Heart right ventricle (tissue), 16 donors: ENCODE data around the gene WDR18. TPM values are rescaled to one million over a fixed set of nuclear protein-coding genes. Genes with fewer than 3 reads are reported as not detected.

Experiments used
- ATAC-seq, 8 donors: fragments of 200-7000 bp; cut with Tn5 transposase; one replicate each; pipeline ENCODE4 v1.9.1; 2020; ENCODE audit warnings: mild to moderate bottlenecking in 8 of 8, moderate library complexity in 8 of 8, moderate number of reproducible peaks in 1 of 8
- DNase-seq, 2 donors: peaks; one replicate each; pipeline ENCODE4 v3.0.0-alpha.2; 2020
- H3K27ac ChIP-seq, 10 donors: fragments of 200-600 bp; sonication (generic) in 2 of 10; one replicate each; pipeline versions ENCODE4 v1.5.0 to v1.8.0; 2020 to 2022; ENCODE audit warnings: mild to moderate bottlenecking in 3 of 10
- H3K27me3 ChIP-seq, 7 donors: fragments of 200-600 bp; one replicate each; pipeline ENCODE4 v1.8.0; 2021 to 2022; ENCODE audit warnings: mild to moderate bottlenecking in 2 of 7
- H3K36me3 ChIP-seq, 9 donors: fragments of 200-600 bp; sonication (generic) in 1 of 9; one replicate each; pipeline versions ENCODE4 v1.5.0 to v1.8.0; 2020 to 2022; ENCODE audit warnings: mild to moderate bottlenecking in 2 of 9
- H3K4me1 ChIP-seq, 9 donors: fragments of 200-600 bp; sonication (generic) in 1 of 9; one replicate each; pipeline versions ENCODE4 v1.5.0 to v1.8.0; 2020 to 2022; ENCODE audit warnings: mild to moderate bottlenecking in 4 of 9
- H3K4me3 ChIP-seq, 10 donors: fragments of 200-600 bp; sonication (generic) in 2 of 10; one replicate each; pipeline versions ENCODE4 v1.5.0 to v1.8.0; 2020 to 2022; ENCODE audit warnings: mild to moderate bottlenecking in 7 of 10, moderate library complexity in 2 of 10
- H3K9me3 ChIP-seq, 11 donors: fragments of 200-600 bp in 10 of 11; sonication (generic) in 2 of 11; one replicate each; pipeline versions ENCODE4 v1.5.0 to v1.8.0; 2013 to 2022; ENCODE audit warnings: mild to moderate bottlenecking in 2 of 11, control low read depth in 1 of 11, moderate library complexity in 1 of 11
- CTCF ChIP-seq, 9 donors: fragments of 200-600 bp; sonication (generic) in 2 of 9; IDR thresholded peaks; one replicate each; pipeline versions ENCODE4 v1.5.0 to v1.8.0; 2021 to 2022; ENCODE audit warnings: antibody characterized with exemption in 9 of 9, mild to moderate bottlenecking in 5 of 9, moderate library complexity in 1 of 9
- WGBS, 2 donors: extraction: QIAGEN DNeasy Blood & Tissue Kit; methylation state at CpG; one replicate each; pipeline ENCODE4 v1.1.7; 2013; ENCODE audit warnings: inconsistent platforms in 1 of 2; 5-methylcytosine and 5-hydroxymethylcytosine counted together
- intact Hi-C, 10 donors: fragments of 100-400 bp; cut with DNase I; formaldehyde crosslinking; loops; one replicate each; pipeline versions ENCODE4 v1.11.1 to v1.14.2; 2022
- polyA plus RNA-seq, 2 donors: library from polyadenylated mRNA; stranded (reverse); fragments of 200-250 nt; gene quantifications; one replicate each; pipeline ENCODE4 v1.2.3, GENCODE V29; 2013
- total RNA-seq, 10 donors: library from RNA; stranded (reverse); fragmentation: NEBNext Ultra II Directional in 3 of 10; extraction: Animal tissue kit (Norgen Biotek cat#: 25700) in 3 of 10; gene quantifications; one replicate each; pipeline versions ENCODE4 v1.2.1 to v1.2.4, GENCODE V29; 2021 to 2023
- donor health status: Arrhythmogenic right ventricular cardiomyopathy.
- donor health status: ischemic (EF 13 %, LVEDD 7.1; RV severe dilation, severe dysfunction).
- donor health status: healthy with polysubstance abuse.
- donor health status: DM: no; HTN: yes; CAD: no.
- donor health status: DM: no; HTN: no; CAD: no.
- donor health status: ischemic (EF 25% LVEDD 6.9; RV normal size, moderate dysfunction).
- donor health status: ischemic (EF 25% LVEDD 5.7; RV mildly dilated, moderate dysfunction).
- donor health status: healthy.
- donor health status: DM: yes; HTN: yes; CAD: no.
- donor health status: Ischemic cardiomyopathy.
- donor health status: ischemic (EF 35%, LVEDD 5.7; RV mildly dilated, moderate dysfunction).
- donor health status: nonischemic (EF 11% LVEDD 7.7; RV severe dilation, severe dysfunction).
- donor health status: DM: yes; HTN: yes; CAD: no.
- donor health status: PGD.
- donor health status: ischemic (EF 29% LVEDD 5.4; RV normal size, mild dysfunction).
- donor health status: nonischemic (EF 23%, LVEDD 6.1; RV moderate dilation, normal function).

The WDR18 gene
- total and polyA plus RNA-seq, 12 donors: 17.3 to 66.4 (median 21.0) TPM

GRCh38 chr19:1013218-1013617, 29.1 kb downstream of the WDR18 start:
- WGBS, 2 donors: 95% methylated on average over 10 of the region's 10 CpGs
- no peak overlapping the region for H3K27ac ChIP-seq
- no peaks in the 10 kb centered on the region for H3K27me3 ChIP-seq
- TF ChIP-seq CTCF (IDR thresholded peaks at IDR 0.05): no peak
- intact Hi-C loops: no loop called here
- H3K9me3 ChIP-seq: no peaks in the 10 kb centered on the region
- no peak for DNase-seq
- ATAC-seq: no peak
- H3K4me1 ChIP-seq: peaks cover 33 to 49% (median 36%) of the 10 kb centered on the region in 9 donors
- no peak overlapping the region for H3K4me3 ChIP-seq
- H3K36me3 ChIP-seq: peaks cover 0 to 71% (median 39%) of the 10 kb centered on the region in 9 donors

- Histone ChIP-seq H3K36me3 (peaks cover 0 to 69% (median 39%) of the 10 kb centered on the region in 9 donors), H3K9me3 (no peaks in the 10 kb centered on the region), H3K4me1 (peaks cover 45 to 61% (median 48%) of the 10 kb centered on the region in 9 donors), H3K27me3 (no peaks in the 10 kb centered on the region), H3K27ac (no peak overlapping the region), H3K4me3 (no peak overlapping the region)
- no peak for TF ChIP-seq CTCF (IDR thresholded peaks at IDR 0.05)
- DNase-seq (no peak), ATAC-seq (no peak)
- WGBS, 2 donors: 92 to 93% methylated on average over 49 of the region's 49 CpGs
- intact Hi-C loops: no loop called here
These were observed 30.3 kb downstream of the WDR18 start for GRCh38 chr19:1014161-1015060.

- H3K27me3 ChIP-seq: no peaks in the 10 kb centered on the region
- DNase-seq: no peak
- no peak for TF ChIP-seq CTCF (IDR thresholded peaks at IDR 0.05)
- H3K4me1 ChIP-seq: peaks cover 51 to 63% (median 54%) of the 10 kb centered on the region in 9 donors
- peak overlapping the region in 1 of 10 donors; percentile 52 for H3K27ac ChIP-seq
- H3K4me3 ChIP-seq: no peak overlapping the region
- intact Hi-C loops: no loop called here
- WGBS, 2 donors: 87 to 89% methylated on average over 29 of the region's 29 CpGs
- peaks cover 0 to 60% (median 37%) of the 10 kb centered on the region in 9 donors for H3K36me3 ChIP-seq
- H3K9me3 ChIP-seq: no peaks in the 10 kb centered on the region
- no peak for ATAC-seq
These were observed 31.1 kb downstream of the WDR18 start for GRCh38 chr19:1015061-1015781.
